Endothelial cell (in vitro differentiated cells): ENCODE results near the gene WDR59. TPM values are rescaled to one million over a fixed set of nuclear protein-coding genes. Genes with fewer than 3 reads are reported as not detected.
"Not testable (repeated sequence)": the region's sequence is repeated elsewhere in the genome, so short reads cannot be mapped to it uniquely, and the experiment has no call there.

Experiments
- DNase-seq: peaks from one replicate; pipeline ENCODE4 v3.0.0; 2021; ENCODE audit warnings: low spot score
- H3K27ac Mint-ChIP-seq: one replicate; pipeline ENCODE4 v1.8.0; 2021; ENCODE audit warnings: mixed read lengths, inconsistent platforms; ENCODE audit not compliant: unreplicated experiment
- H3K27me3 Mint-ChIP-seq: one replicate; pipeline ENCODE4 v1.8.0; 2021; ENCODE audit warnings: mild to moderate bottlenecking, moderate library complexity, mixed read lengths, inconsistent platforms; ENCODE audit not compliant: unreplicated experiment
- H3K36me3 Mint-ChIP-seq: one replicate; pipeline ENCODE4 v1.8.0; 2021; ENCODE audit warnings: mild to moderate bottlenecking, low read depth, mixed read lengths, inconsistent platforms; ENCODE audit not compliant: unreplicated experiment
- H3K4me1 Mint-ChIP-seq: one replicate; pipeline ENCODE4 v1.8.0; 2021; ENCODE audit warnings: mild to moderate bottlenecking, mixed read lengths, inconsistent platforms; ENCODE audit not compliant: unreplicated experiment
- H3K4me3 Mint-ChIP-seq: one replicate; pipeline ENCODE4 v1.8.0; 2021; ENCODE audit warnings: mild to moderate bottlenecking, mixed read lengths, inconsistent platforms; ENCODE audit not compliant: unreplicated experiment
- H3K9me3 Mint-ChIP-seq: one replicate; pipeline ENCODE4 v1.8.0; 2021; ENCODE audit warnings: mixed read lengths, inconsistent platforms; ENCODE audit not compliant: unreplicated experiment
- CTCF ChIP-seq: fragments of 200-600 bp; sonication (generic); IDR thresholded peaks from one replicate; pipeline ENCODE4 v1.5.0; 2021; ENCODE audit warnings: antibody characterized with exemption; ENCODE audit not compliant: unreplicated experiment
- total RNA-seq: library from RNA; stranded (reverse); fragmentation: NEBNext Ultra II Directional; extraction: Animal tissue kit (Norgen Biotek cat#: 25700); gene quantifications from one replicate; pipeline ENCODE4 v1.2.1, GENCODE V29; 2021; ENCODE audit not compliant: unreplicated experiment

WDR59 gene
- total RNA-seq, 1 donor from 2014 or later = 107 TPM

- peaks cover 9% of the 10 kb centered on the region for H3K36me3 Mint-ChIP-seq
- H3K27me3 Mint-ChIP-seq = peaks cover 1% of the 10 kb centered on the region
- no peak overlapping the region for H3K4me3 Mint-ChIP-seq
- TF ChIP-seq CTCF = no peak
- no peaks in the 10 kb centered on the region for H3K9me3 Mint-ChIP-seq
- peaks cover 29% of the 10 kb centered on the region for H3K4me1 Mint-ChIP-seq
- DNase-seq = no peak
- H3K27ac Mint-ChIP-seq = no peak overlapping the region
Measured at GRCh38 chr16:75027520-75028300, 42.8 kb upstream of the WDR59 start.

GRCh38 chr16:75026892-75027391 is 42.0 kb upstream of the WDR59 start:
- Mint-ChIP-seq H3K27me3 (peaks cover 2% of the 10 kb centered on the region), H3K9me3 (no peaks in the 10 kb centered on the region), H3K27ac (peak overlapping the region; percentile 11), H3K36me3 (peaks cover 12% of the 10 kb centered on the region), H3K4me1 (peaks cover 31% of the 10 kb centered on the region), H3K4me3 (peak overlapping the region; percentile 24)
- no peak for DNase-seq
- TF ChIP-seq CTCF = no peak

- not testable (repeated sequence) for DNase-seq, H3K9me3 Mint-ChIP-seq, H3K27me3 Mint-ChIP-seq
- Mint-ChIP-seq H3K4me3 (peak overlapping the region; percentile 24), H3K27ac (peak overlapping the region; percentile 89), H3K4me1 (peaks cover 31% of the 10 kb centered on the region), H3K36me3 (peaks cover 18% of the 10 kb centered on the region)
Measured at GRCh38 chr16:75026239-75026891, 41.4 kb upstream of the WDR59 start.

GRCh38 chr16:75025761-75026160 is 40.8 kb upstream of the WDR59 start:
- Mint-ChIP-seq H3K27me3 (peaks cover 6% of the 10 kb centered on the region), H3K36me3 (peaks cover 24% of the 10 kb centered on the region), H3K4me3 (peak overlapping the region; percentile 80), H3K9me3 (no peaks in the 10 kb centered on the region), H3K27ac (peak overlapping the region; percentile 89), H3K4me1 (peaks cover 34% of the 10 kb centered on the region)
- TF ChIP-seq CTCF = no peak
- no peak for DNase-seq

- TF ChIP-seq CTCF = no peak
- no peak overlapping the region for H3K4me3 Mint-ChIP-seq
- H3K27me3 Mint-ChIP-seq = peaks cover 6% of the 10 kb centered on the region
- peaks cover 34% of the 10 kb centered on the region for H3K4me1 Mint-ChIP-seq
- DNase-seq = no peak
- no peaks in the 10 kb centered on the region for H3K9me3 Mint-ChIP-seq
- H3K36me3 Mint-ChIP-seq = peaks cover 30% of the 10 kb centered on the region
- H3K27ac Mint-ChIP-seq = peak overlapping the region; percentile 68
Measured at GRCh38 chr16:75024594-75024993, 39.7 kb upstream of the WDR59 start.
